Bladder microvascular endothelial cell (primary cell): Measurements from ENCODE around the gene LIN54. TPM values are rescaled to one million over a fixed set of nuclear protein-coding genes. Genes with fewer than 3 reads are reported as not detected.

Source experiments
- total RNA-seq: library from RNA; depleted of rRNA; stranded (reverse); fragments of >200 nt; gene quantifications from 2 replicates; pipeline ENCODE4 v1.2.3, GENCODE V29; 2014

The LIN54 gene
- total RNA-seq = 7.8 and 12.8 TPM in 2 replicates

DNA sequence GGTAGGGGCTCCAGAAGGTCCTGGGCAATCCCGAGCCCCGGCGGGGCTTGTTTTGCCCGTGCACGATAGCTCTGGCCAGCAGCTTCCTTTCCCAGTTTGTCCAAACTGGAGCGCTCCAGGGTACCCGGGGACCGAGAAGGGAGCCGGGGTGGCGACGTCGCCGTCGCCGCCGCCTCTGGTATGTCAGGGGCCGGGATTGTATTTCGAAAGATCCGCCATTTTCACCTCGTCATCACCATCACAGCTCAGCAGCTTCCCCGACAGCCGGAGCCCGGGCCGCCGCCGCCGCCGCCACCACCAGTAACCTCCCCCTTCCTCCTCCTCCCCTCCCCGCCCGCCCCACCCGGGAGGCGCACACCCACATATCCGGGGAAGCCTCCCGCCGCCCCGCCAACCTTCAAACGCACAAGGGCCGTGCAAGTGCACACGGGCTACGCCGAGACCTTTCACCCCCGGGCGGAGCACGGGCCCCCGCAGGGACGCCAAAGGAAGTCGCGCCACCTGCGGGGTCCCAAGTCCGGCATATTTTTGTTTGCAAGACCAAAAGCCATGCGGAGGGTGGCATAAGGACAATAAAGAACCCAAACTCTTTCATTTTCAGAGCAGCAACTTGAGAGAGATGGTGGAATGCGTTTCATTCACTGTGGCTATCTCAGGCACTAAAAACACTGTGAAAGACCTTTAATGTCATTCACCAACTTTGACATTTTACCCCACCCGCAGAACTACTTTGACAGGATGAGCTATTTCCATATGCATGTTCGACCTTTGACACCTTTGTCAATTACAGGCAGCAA is at the start of gene LIN54:
Gene LIN54 (minus strand): TSS at position 302 of the 797 bp plus-strand sequence. CDS start 25,979 bp downstream, outside the sequence.

DNA sequence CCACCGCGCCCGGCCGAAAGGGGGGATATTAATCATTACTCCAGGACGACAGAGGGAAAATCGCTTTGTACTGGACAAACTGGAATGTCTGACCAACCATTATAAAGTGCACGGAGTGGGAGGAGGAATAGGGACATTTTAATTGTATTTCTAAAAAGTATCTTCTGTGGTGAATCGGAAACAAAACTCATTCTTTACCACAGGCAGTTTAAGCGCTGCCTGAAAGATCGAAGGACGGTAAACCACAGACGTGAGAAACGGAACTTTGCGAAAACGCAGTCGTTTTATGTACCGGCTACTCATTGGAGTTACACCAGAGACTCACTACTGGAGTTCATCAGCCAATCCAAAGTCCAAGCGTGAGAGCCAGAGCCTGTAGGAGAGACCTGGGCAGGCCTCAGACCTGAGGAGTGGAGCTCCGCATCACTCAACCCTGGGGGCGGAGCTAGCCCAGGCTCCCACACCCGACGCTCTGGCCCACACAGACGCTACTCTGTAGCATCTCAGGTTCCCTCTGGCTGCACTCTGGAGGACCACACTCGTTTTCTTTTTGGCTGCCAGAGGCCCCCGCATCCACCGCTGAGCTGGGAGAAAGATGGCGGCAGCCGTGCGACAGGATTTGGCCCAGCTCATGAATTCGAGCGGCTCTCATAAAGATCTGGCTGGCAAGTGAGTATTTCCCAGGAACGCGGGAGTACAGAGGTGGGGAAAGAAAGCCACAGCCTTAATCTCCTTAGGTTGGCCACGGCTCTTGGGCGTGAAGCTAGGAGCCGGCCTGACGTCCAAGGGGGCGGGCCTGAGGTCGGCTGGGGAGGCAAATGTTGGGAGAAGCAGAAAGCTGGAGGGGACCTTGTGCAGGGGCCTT is 24.2 kb upstream of the LIN54 start, which contains the start of gene COPS4:
Gene COPS4 (plus strand): TSS at position 554 of the 865 bp plus-strand sequence. CDS start 42 bp downstream, at position 596.

DNA sequence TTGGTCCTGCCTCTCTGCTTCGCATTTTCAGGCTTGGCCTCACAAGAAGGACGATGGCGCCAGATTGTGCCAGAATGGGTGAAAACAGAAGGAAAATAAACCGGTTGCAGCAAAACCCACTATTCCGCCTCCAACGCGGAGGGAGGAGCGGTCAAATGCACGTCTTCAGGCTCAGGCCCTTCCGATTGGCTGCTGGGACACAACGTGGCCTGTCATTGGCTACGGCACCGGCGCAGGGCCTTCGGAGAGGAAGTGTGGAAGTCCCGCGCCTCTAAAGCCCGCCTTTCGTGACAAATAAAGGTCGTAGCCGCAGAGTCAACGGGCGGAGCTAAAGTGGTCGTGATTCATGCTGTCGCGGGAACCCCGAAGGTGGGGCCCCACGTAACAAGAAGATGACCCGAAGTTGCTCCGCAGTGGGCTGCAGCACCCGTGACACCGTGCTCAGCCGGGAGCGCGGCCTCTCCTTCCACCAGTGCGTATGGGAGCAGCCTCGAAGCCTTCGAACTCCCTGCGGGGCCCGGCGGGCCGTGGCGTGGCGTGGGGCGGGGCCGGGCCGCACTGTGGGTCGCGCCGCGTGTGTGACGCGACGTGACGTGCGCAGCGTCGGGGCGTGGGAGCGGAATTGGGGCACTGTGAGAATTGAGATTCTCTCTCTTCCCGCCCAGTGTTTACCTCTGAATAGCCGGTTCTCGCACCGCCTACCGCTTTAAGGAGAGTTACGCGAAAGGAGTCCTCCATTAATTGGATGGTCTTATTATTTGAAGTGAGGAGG is 110.0 kb downstream of the LIN54 start, which contains the start of gene THAP9:
Gene THAP9 (plus strand): TSS at position 325 of the 772 bp plus-strand sequence. CDS start 68 bp downstream, at position 393.

DNA sequence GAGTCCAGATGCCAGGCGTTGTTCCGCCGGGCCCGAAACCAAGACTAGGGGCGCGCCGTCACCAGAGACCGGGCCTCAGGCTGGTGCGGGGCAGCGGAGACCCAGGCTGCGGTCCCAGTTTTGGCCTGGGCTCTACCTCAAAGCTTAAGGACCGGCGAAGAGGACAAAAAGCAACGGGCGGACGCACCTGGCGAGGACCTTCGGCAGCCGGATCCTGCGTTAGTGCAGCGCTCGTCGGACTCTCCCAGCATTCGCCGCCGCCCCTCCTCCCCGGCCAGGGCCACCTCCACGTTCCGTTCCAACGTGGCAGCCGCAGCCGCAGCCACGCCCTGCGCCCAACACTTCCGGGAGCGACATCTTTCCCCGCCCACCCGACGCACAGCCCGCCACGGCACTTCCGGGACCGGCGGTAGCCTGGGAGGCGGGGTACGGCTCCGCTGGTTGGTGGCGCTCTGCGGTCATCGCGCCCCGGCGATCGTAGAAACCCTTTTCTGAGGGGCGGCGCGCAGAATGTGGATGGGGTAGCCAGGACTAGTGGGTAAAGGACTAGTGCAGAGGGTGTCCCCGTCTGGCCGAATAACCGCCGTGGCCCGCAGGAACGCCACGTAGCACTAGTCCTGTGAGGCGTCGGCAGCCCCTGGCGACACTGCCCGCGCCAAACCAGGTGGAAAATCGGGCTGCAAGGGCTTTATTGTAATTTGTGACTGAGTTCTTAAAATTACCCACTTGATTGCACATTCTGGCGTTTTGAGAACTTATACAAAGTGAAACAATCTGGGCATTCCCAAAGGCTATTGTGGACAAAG is 119.5 kb downstream of the LIN54 start, which contains the start of gene SEC31A:
Gene SEC31A (minus strand): TSS at position 253 of the 806 bp plus-strand sequence. CDS start 9,217 bp downstream, outside the sequence.

Other genes with a start within 250 kb of the LIN54 start
- 23.5 and 42.7 TPM in 2 replicates for gene SCD5, start 212.0 kb downstream of the LIN54 start, total RNA-seq
- gene SEC31A, start 119.7 kb downstream of the LIN54 start, total RNA-seq = 129 and 299 TPM in 2 replicates
- 4.0 and 7.6 TPM in 2 replicates for gene THAP9, start 110.1 kb downstream of the LIN54 start, total RNA-seq
- 56.3 and 69.0 TPM in 2 replicates for gene COPS4, start 24.4 kb upstream of the LIN54 start, total RNA-seq
- gene PLAC8, start 103.9 kb upstream of the LIN54 start, total RNA-seq = 0.19 and 0.81 TPM in 2 replicates